HG02870 (cell line): ENCODE measurements around the gene TMF1.

Experiments used
- ATAC-seq: cut with Tn5 transposase; IDR thresholded peaks from one replicate; pipeline ENCODE4 v1.9.1; 2021; ENCODE audit warnings: mild to moderate bottlenecking, moderate library complexity; ENCODE audit not compliant: unreplicated experiment

The TMF1 gene

GRCh38 chr3:68985146-68985790 lies 66.9 kb downstream of the TMF1 start:
- no peak for ATAC-seq

DNA sequence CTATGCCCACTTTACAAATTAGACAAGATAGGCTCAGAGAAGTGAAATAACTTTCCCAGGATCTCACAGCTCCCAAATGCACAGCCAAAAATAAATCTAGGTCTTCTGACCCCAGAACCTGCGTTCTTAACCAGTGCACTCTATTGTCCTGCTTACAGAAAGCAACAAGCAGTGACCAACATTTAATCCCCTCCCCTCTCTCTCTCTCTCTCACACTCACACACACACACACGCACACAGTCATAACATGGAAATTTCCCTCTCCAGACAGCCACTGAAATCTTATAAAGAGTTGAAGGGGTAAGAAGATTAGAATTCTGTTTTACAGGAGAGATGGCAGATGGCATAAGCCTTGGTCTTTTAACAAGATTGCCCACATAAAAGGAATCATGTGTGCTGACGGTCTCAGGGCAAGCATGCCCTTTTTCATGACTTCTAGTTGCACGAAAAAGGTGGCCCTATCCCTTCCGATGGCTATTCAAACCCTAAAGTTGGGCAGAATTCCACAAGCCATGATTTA lies 68.1 kb downstream of the TMF1 start:
- no peak for ATAC-seq

GRCh38 chr3:68977486-68978167 lies 74.5 kb downstream of the TMF1 start:
- no peak for ATAC-seq

DNA sequence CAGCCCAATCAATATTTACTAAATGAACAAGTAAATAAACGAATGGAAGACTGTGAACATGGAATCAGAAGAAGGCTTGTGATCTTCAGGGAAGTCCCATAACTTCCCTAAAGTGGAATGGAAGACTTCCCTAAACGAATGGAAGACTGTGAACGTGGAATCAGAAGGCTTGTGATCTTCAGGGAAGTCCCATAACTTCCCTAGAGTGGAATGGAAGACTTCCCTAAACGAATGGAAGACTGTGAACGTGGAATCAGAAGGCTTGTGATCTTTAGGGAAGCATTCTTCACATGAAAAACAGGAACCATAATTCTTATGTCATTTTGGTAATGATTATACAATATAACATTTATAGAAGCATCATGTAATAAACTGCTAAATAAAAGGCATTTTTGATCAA lies 77.4 kb downstream of the TMF1 start:
- ATAC-seq, result no peak

- ATAC-seq, result no peak
Observed at GRCh38 chr3:68973639-68974038, 78.5 kb downstream of the TMF1 start.

DNA sequence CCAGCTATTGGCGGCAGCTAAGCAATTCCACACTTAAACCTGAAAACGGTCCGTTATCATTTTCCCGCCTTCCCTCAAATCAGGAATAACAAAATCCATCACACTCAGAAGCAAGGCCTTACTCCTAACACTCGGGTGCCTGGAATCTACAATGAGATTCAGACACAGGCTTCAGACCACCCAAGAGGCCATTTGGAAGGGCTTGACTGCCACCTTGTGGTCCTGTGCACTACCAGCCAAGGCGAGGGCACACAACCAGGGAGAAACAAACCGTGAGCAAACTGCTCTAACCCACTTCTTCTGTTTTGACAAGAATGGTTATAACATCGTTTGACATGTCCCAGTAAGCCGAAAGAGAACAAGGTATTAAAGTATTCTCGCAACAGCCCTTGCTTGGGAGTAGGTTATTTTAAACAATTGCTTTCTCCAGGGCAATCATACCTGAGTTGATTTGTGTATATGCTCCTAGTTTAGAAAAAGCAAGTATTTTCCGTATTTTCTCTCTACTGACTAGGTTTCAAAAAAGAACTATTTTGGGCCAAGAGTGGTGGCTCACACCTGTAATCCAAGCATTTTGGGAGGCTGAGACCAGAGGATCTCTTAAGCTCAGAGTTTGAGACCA lies 79.7 kb downstream of the TMF1 start:
- peak; percentile 64 for ATAC-seq
